Liver (tissue), 9 donors: ENCODE measurements around the gene MMP8. TPM values are rescaled to one million over a fixed set of nuclear protein-coding genes. Genes with fewer than 3 reads are reported as not detected.

Experiments
- DNase-seq: peaks from one replicate; pipeline ENCODE4 v3.0.0-alpha.2; 2017; ENCODE audit warnings: low spot score
- H3K27ac ChIP-seq, 2 donors: one replicate each; pipeline ENCODE4 v1.7.0; 2013; ENCODE audit warnings: inconsistent platforms in 2 of 2, low read length in 2 of 2, control low read depth in 1 of 2, low read depth in 1 of 2, mild to moderate bottlenecking in 1 of 2
- H3K27me3 ChIP-seq, 4 donors: one replicate each; pipeline versions ENCODE4 v1.6.1 to v1.7.0; 2013; ENCODE audit warnings: low read length in 3 of 4, inconsistent platforms in 1 of 4, mild to moderate bottlenecking in 1 of 4, moderate library complexity in 1 of 4; ENCODE audit not compliant: control insufficient read depth in 4 of 4, insufficient read depth in 4 of 4
- H3K36me3 ChIP-seq, 4 donors: one replicate each; pipeline versions ENCODE4 v1.6.1 to v1.7.0; 2013; ENCODE audit warnings: low read length in 3 of 4, mild to moderate bottlenecking in 3 of 4, low read depth in 1 of 4, moderate library complexity in 1 of 4; ENCODE audit not compliant: control insufficient read depth in 4 of 4, insufficient read depth in 3 of 4
- H3K4me1 ChIP-seq, 4 donors: one replicate each; pipeline versions ENCODE4 v1.6.1 to v1.7.0; 2013; ENCODE audit warnings: low read length in 3 of 4, mild to moderate bottlenecking in 3 of 4, moderate library complexity in 1 of 4; ENCODE audit not compliant: control insufficient read depth in 4 of 4, insufficient read depth in 4 of 4
- H3K4me3 ChIP-seq, 3 donors: one replicate each; pipeline versions ENCODE4 v1.6.1 to v1.7.0; 2013; ENCODE audit warnings: low read length in 3 of 3, control low read depth in 1 of 3, low read depth in 1 of 3, mild to moderate bottlenecking in 1 of 3
- H3K9ac ChIP-seq, 2 donors: one replicate each; pipeline ENCODE4 v1.7.0; 2013; ENCODE audit warnings: low read length in 2 of 2, mild to moderate bottlenecking in 2 of 2, moderate library complexity in 2 of 2, control low read depth in 1 of 2, low read depth in 1 of 2
- H3K9me3 ChIP-seq, 4 donors: one replicate each; pipeline versions ENCODE4 v1.6.1 to v1.7.0; 2013; ENCODE audit warnings: low read length in 3 of 4; ENCODE audit not compliant: control insufficient read depth in 4 of 4
- EGR1 ChIP-seq, 2 donors: IDR thresholded peaks; 2 replicates each; pipeline ENCODE4 v1.6.1; 2016 to 2018; ENCODE audit warnings: antibody characterized with exemption in 2 of 2, low read depth in 2 of 2
- FOXA1 ChIP-seq: IDR thresholded peaks from 2 replicates; pipeline ENCODE4 v1.6.1; 2016; ENCODE audit warnings: antibody characterized with exemption
- GABPA ChIP-seq, 2 donors: IDR thresholded peaks in 1 of 2; conservative IDR thresholded peaks in 1 of 2; 2 replicates each; pipeline ENCODE4 v1.6.1; 2016; ENCODE audit warnings: antibody characterized with exemption in 2 of 2, mild to moderate bottlenecking in 1 of 2, moderate library complexity in 1 of 2
- HNF4A ChIP-seq, 2 donors: conservative IDR thresholded peaks; 2 replicates each; pipeline ENCODE4 v1.6.1; 2016; ENCODE audit warnings: antibody characterized with exemption in 2 of 2, mild to moderate bottlenecking in 2 of 2
- HNF4G ChIP-seq: IDR thresholded peaks from 2 replicates; pipeline ENCODE4 v1.6.1; 2016; ENCODE audit warnings: antibody characterized with exemption
- JUND ChIP-seq, 2 donors: IDR thresholded peaks; 2 replicates each; pipeline ENCODE4 v1.6.1; 2016; ENCODE audit warnings: antibody characterized with exemption in 2 of 2
- RAD21 ChIP-seq, 2 donors: IDR thresholded peaks; 2 replicates each; pipeline ENCODE4 v1.6.1; 2016; ENCODE audit warnings: antibody characterized with exemption in 2 of 2, mild to moderate bottlenecking in 2 of 2
- RXRA ChIP-seq, 2 donors: IDR thresholded peaks; 2 replicates each; pipeline ENCODE4 v1.6.1; 2017 to 2018; ENCODE audit warnings: antibody characterized with exemption in 2 of 2, mild to moderate bottlenecking in 1 of 2
- SP1 ChIP-seq: IDR thresholded peaks from 2 replicates; pipeline ENCODE4 v1.6.1; 2018; ENCODE audit warnings: antibody characterized with exemption, mild to moderate bottlenecking
- TAF1 ChIP-seq: conservative IDR thresholded peaks from 2 replicates; pipeline ENCODE4 v1.6.1; 2016; ENCODE audit warnings: antibody characterized with exemption, mild to moderate bottlenecking
- YY1 ChIP-seq: IDR thresholded peaks from 2 replicates; pipeline ENCODE4 v1.6.1; 2016; ENCODE audit warnings: antibody characterized with exemption, mild to moderate bottlenecking
- WGBS: extraction: QIAGEN DNeasy Blood & Tissue Kit; methylation state at CpG from one replicate; pipeline ENCODE4 v1.1.7; 2013; 5-methylcytosine and 5-hydroxymethylcytosine counted together
- polyA plus RNA-seq, 2 donors: library from polyadenylated mRNA; stranded (reverse) in 1 of 2; unstranded in 1 of 2; fragments of 200-250 nt in 1 of 2; fragments of >200 nt in 1 of 2; fragmentation: Nextera tagmentation in 1 of 2; extraction: Ambion mirVana in 1 of 2; gene quantifications; one replicate each; pipeline versions ENCODE4 v1.2.1 to v1.2.3, GENCODE V29; 2013 to 2015
- total RNA-seq, 2 donors: library from RNA; depleted of rRNA; stranded (reverse); fragments of >200 nt; gene quantifications; one replicate each; pipeline ENCODE4 v1.2.3, GENCODE V29; 2014
- TF ChIP-seq, protein P1 (sequence below): IDR thresholded peaks from 2 replicates; pipeline ENCODE4 v1.6.1; 2016; ENCODE audit warnings: antibody characterized with exemption
- TF ChIP-seq, protein P2 (sequence below): fragments of 150-350 bp; IDR thresholded peaks from 2 replicates; pipeline ENCODE4 v1.5.1; 2017; ENCODE audit warnings: improper control_type of control experiment, low read depth, low read length; ENCODE audit not compliant: missing input control
- TF ChIP-seq, protein P3 (sequence below): IDR thresholded peaks from 2 replicates; pipeline ENCODE4 v1.6.1; 2016; ENCODE audit warnings: antibody characterized with exemption
- TF ChIP-seq, protein P4 (sequence below): IDR thresholded peaks from 2 replicates; pipeline ENCODE4 v1.6.1; 2016; ENCODE audit warnings: antibody characterized with exemption
- TF ChIP-seq, protein P5 (sequence below): IDR thresholded peaks from 2 replicates; pipeline ENCODE4 v1.6.1; 2016; ENCODE audit warnings: antibody characterized with exemption, mild to moderate bottlenecking
- donor health status: healthy.
- donor health status: healthy.
- donor health status: healthy.
- donor health status: healthy.
- donor health status: healthy.

The MMP8 gene
- total and polyA plus RNA-seq, 4 donors: 0.15 to 3.5 (median 0.36) TPM

DNA sequence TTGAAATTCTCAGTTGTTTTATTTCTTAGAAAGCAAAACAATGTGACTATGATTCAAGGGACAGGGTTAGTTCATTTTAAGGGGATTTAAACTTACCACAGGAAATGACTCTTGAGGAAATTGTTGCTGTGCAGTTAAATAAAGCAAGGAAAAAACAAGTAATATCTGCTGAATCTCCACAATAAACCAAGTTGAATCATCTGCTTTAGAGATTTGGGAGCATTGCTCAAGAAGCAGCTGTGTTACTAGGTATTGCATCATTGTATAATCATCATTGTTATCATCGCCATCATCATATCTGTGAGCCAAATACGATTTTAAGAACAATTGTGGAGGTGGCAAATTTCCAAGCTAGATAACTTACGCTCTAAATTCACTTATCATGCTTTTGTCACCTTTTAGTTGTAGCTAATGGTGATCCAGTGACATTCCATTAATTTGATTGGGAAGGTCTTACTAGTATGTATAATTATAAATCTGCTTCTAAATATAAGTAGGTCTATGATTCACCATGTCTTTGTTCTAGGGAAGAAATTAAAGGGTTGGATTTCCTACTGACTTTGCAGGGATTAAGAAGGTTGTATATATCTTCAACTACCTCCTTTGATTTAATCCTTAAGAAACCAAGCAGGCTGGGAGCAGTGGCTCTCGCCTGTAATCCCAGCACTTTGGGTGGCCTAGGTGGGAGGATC, 35.7 kb upstream of the MMP8 start:
- H3K9ac ChIP-seq: no peak overlapping the region
- H3K4me1 ChIP-seq: no peaks in the 10 kb centered on the region
- no peak for DNase-seq
- 59% methylated on average over 4 of the region's 4 CpGs for WGBS
- H3K27me3 ChIP-seq: peaks cover 0 to 4% (median 2%) of the 10 kb centered on the region in 4 donors
- no peaks in the 10 kb centered on the region for H3K9me3 ChIP-seq
- H3K27ac ChIP-seq: no peak overlapping the region
- no peak overlapping the region for H3K4me3 ChIP-seq
- no peaks in the 10 kb centered on the region for H3K36me3 ChIP-seq
- TF ChIP-seq TAF1: no peak
- no peak for TF ChIP-seq SP1
- TF ChIP-seq, protein P1, sequence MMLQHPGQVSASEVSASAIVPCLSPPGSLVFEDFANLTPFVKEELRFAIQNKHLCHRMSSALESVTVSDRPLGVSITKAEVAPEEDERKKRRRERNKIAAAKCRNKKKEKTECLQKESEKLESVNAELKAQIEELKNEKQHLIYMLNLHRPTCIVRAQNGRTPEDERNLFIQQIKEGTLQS: no peak
- no peak for TF ChIP-seq RXRA (IDR thresholded peaks at IDR 0.05)
- no peak for TF ChIP-seq JUND (IDR thresholded peaks at IDR 0.05)
- TF ChIP-seq FOXA1: no peak
- TF ChIP-seq, protein P2, sequence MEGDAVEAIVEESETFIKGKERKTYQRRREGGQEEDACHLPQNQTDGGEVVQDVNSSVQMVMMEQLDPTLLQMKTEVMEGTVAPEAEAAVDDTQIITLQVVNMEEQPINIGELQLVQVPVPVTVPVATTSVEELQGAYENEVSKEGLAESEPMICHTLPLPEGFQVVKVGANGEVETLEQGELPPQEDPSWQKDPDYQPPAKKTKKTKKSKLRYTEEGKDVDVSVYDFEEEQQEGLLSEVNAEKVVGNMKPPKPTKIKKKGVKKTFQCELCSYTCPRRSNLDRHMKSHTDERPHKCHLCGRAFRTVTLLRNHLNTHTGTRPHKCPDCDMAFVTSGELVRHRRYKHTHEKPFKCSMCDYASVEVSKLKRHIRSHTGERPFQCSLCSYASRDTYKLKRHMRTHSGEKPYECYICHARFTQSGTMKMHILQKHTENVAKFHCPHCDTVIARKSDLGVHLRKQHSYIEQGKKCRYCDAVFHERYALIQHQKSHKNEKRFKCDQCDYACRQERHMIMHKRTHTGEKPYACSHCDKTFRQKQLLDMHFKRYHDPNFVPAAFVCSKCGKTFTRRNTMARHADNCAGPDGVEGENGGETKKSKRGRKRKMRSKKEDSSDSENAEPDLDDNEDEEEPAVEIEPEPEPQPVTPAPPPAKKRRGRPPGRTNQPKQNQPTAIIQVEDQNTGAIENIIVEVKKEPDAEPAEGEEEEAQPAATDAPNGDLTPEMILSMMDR: no peak
- no peak for TF ChIP-seq YY1
- TF ChIP-seq EGR1 (IDR thresholded peaks at IDR 0.05; ENCODE audit: low read depth in 2 of 2): no peak
- no peak for TF ChIP-seq HNF4G
- TF ChIP-seq GABPA (IDR thresholded peaks at IDR 0.05 in 1 of 2, conservative IDR thresholded peaks at IDR 0.05 in 1 of 2): no peak
- TF ChIP-seq, protein P3, sequence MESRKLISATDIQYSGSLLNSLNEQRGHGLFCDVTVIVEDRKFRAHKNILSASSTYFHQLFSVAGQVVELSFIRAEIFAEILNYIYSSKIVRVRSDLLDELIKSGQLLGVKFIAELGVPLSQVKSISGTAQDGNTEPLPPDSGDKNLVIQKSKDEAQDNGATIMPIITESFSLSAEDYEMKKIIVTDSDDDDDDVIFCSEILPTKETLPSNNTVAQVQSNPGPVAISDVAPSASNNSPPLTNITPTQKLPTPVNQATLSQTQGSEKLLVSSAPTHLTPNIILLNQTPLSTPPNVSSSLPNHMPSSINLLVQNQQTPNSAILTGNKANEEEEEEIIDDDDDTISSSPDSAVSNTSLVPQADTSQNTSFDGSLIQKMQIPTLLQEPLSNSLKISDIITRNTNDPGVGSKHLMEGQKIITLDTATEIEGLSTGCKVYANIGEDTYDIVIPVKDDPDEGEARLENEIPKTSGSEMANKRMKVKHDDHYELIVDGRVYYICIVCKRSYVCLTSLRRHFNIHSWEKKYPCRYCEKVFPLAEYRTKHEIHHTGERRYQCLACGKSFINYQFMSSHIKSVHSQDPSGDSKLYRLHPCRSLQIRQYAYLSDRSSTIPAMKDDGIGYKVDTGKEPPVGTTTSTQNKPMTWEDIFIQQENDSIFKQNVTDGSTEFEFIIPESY: no peak
- TF ChIP-seq, protein P4, sequence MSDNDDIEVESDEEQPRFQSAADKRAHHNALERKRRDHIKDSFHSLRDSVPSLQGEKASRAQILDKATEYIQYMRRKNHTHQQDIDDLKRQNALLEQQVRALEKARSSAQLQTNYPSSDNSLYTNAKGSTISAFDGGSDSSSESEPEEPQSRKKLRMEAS: no peak
- TF ChIP-seq RAD21 (IDR thresholded peaks at IDR 0.05): no peak

DNA sequence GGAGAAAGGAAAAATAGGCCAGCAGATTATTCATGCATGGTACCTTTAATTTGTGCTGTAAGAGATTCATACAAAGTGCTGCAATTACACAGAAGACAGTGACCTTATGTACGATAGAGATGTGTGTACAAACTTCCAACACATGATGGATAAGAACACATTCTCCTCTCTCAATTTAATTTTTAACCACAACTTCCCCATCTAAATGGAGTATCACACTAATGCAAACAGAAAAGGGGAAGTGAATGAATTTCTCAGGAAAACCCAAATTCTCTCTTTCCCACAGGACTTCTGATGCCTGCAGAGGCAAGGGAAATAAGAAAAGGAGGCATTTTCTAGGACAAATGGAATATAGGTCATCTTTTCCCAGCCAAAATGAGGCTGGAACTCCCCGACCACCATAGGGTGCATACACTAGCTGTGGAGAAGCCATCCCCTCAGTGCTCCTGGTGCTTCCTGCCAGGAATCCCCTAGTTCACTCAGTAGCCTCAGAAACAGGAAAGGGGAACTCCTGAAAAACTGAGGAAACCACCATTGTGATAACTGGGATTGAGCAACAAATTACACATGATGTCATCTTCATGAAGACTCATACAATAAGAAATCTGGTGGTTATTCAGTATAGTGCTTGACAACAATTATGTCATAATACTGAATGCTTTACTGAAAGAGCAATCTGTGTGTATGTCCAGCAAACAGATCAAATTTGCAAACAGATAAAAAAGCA, 33.2 kb upstream of the MMP8 start:
- Histone ChIP-seq H3K4me3 (no peak overlapping the region), H3K27me3 (peaks cover 0 to 4% (median 3%) of the 10 kb centered on the region in 4 donors), H3K4me1 (no peaks in the 10 kb centered on the region), H3K36me3 (no peaks in the 10 kb centered on the region), H3K9me3 (no peaks in the 10 kb centered on the region), H3K27ac (no peak overlapping the region), H3K9ac (no peak overlapping the region)
- WGBS: 26% methylated on average over 2 of the region's 2 CpGs
- DNase-seq: no peak
- TF ChIP-seq, protein P5, sequence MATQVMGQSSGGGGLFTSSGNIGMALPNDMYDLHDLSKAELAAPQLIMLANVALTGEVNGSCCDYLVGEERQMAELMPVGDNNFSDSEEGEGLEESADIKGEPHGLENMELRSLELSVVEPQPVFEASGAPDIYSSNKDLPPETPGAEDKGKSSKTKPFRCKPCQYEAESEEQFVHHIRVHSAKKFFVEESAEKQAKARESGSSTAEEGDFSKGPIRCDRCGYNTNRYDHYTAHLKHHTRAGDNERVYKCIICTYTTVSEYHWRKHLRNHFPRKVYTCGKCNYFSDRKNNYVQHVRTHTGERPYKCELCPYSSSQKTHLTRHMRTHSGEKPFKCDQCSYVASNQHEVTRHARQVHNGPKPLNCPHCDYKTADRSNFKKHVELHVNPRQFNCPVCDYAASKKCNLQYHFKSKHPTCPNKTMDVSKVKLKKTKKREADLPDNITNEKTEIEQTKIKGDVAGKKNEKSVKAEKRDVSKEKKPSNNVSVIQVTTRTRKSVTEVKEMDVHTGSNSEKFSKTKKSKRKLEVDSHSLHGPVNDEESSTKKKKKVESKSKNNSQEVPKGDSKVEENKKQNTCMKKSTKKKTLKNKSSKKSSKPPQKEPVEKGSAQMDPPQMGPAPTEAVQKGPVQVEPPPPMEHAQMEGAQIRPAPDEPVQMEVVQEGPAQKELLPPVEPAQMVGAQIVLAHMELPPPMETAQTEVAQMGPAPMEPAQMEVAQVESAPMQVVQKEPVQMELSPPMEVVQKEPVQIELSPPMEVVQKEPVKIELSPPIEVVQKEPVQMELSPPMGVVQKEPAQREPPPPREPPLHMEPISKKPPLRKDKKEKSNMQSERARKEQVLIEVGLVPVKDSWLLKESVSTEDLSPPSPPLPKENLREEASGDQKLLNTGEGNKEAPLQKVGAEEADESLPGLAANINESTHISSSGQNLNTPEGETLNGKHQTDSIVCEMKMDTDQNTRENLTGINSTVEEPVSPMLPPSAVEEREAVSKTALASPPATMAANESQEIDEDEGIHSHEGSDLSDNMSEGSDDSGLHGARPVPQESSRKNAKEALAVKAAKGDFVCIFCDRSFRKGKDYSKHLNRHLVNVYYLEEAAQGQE: no peak
- TF ChIP-seq TAF1 (no peak), HNF4A (conservative IDR thresholded peaks at IDR 0.05) (no peak), RAD21 (IDR thresholded peaks at IDR 0.05) (no peak), GABPA (IDR thresholded peaks at IDR 0.05 in 1 of 2, conservative IDR thresholded peaks at IDR 0.05 in 1 of 2) (no peak)
- TF ChIP-seq, protein P2: no peak
